Ishikawa (cell line): ENCODE measurements around the gene SNN.

Experiments
- CEBPB ChIP-seq: IDR thresholded peaks from 2 replicates; pipeline ENCODE4 v1.6.1; 2012
- EP300 ChIP-seq: IDR thresholded peaks from 2 replicates; pipeline ENCODE4 v1.6.1; 2012; ENCODE audit warnings: borderline replicate concordance
- YY1 ChIP-seq: IDR thresholded peaks from 2 replicates; pipeline ENCODE4 v1.6.1; 2012; ENCODE audit warnings: low read depth

- TF ChIP-seq YY1 (no peak), CEBPB (no peak), EP300 (no peak)
Measured at GRCh38 chr16:11672206-11673090, 4.2 kb downstream of the SNN start.
